Erythroblast (primary cell): ENCODE measurements around the gene ZNF335.

Experiments used
- GATA1 ChIP-seq: IDR thresholded peaks from 2 replicates; pipeline ENCODE4 v1.6.1; 2011; ENCODE audit warnings: low read depth, mild to moderate bottlenecking, control low read depth, low read length, moderate library complexity
- POLR2A ChIP-seq: IDR thresholded peaks from 2 replicates; pipeline ENCODE4 v1.6.1; 2011; ENCODE audit warnings: mild to moderate bottlenecking, low read length

- TF ChIP-seq POLR2A (no peak), GATA1 (no peak)
Observed at GRCh38 chr20:45899046-45899835, 72.8 kb downstream of the ZNF335 start.
